ENCODE measurements around the gene PUS1.
"Not testable (repeated sequence)": the region's sequence is repeated elsewhere in the genome, so short reads cannot be mapped to it uniquely, and the experiment has no call there.

Gene PUS1

GRCh38 chr12:131983554-131983953 lies 54.5 kb downstream of the PUS1 start:
- Histone ChIP-seq H3K4me1 (no peaks in the 10 kb centered on the region), H3K4me3 (ENCODE audit: low read depth, low read length) (no peak overlapping the region), H3K4me2 (ENCODE audit: low read length) (no peak overlapping the region), H3K9ac (no peak overlapping the region), H3K27ac (no peak overlapping the region), H2AFZ (no peak overlapping the region), H3K79me2 (peaks cover 10% of the 10 kb centered on the region), H3K9me3 (ENCODE audit: control insufficient read depth, low read length) (no peaks in the 10 kb centered on the region), H3K36me3 (ENCODE audit: control insufficient read depth, insufficient read depth, low read length) (no peaks in the 10 kb centered on the region), H3K27me3 (ENCODE audit: control insufficient read depth, insufficient read depth, low read length) (no peaks in the 10 kb centered on the region)
- no peak for TF ChIP-seq CTCF (IDR thresholded peaks at IDR 0.05)

GRCh38 chr12:131984334-131984733 lies 55.3 kb downstream of the PUS1 start:
- no peaks in the 10 kb centered on the region for H3K36me3 ChIP-seq (ENCODE audit: control insufficient read depth, insufficient read depth, low read length)
- no peak overlapping the region for H3K4me3 ChIP-seq (ENCODE audit: low read depth, low read length)
- TF ChIP-seq CTCF (IDR thresholded peaks at IDR 0.05), result no peak

GRCh38 chr12:131985510-131985875 lies 56.4 kb downstream of the PUS1 start:
- H3K9ac ChIP-seq; H3K4me1 ChIP-seq; H3K36me3 ChIP-seq (ENCODE audit: control insufficient read depth, insufficient read depth, low read length); H3K4me3 ChIP-seq (ENCODE audit: low read depth, low read length); H3K27me3 ChIP-seq (ENCODE audit: control insufficient read depth, insufficient read depth, low read length); H2AFZ ChIP-seq; H3K4me2 ChIP-seq (ENCODE audit: low read length); H3K27ac ChIP-seq; H3K9me3 ChIP-seq (ENCODE audit: control insufficient read depth, low read length); H3K79me2 ChIP-seq: not testable (repeated sequence)

More at GRCh38 chr12:131984334-131984733, 55.3 kb downstream of the PUS1 start:
- Histone ChIP-seq H3K9ac (no peak overlapping the region), H3K27me3 (ENCODE audit: control insufficient read depth, insufficient read depth, low read length) (no peaks in the 10 kb centered on the region), H3K4me2 (ENCODE audit: low read length) (no peak overlapping the region), H3K79me2 (peaks cover 10% of the 10 kb centered on the region), H3K27ac (no peak overlapping the region), H3K9me3 (ENCODE audit: control insufficient read depth, low read length) (no peaks in the 10 kb centered on the region), H3K4me1 (no peaks in the 10 kb centered on the region), H2AFZ (no peak overlapping the region)

- Histone ChIP-seq H3K79me2 (peaks cover 7% of the 10 kb centered on the region), H3K27ac (no peak overlapping the region), H3K27me3 (ENCODE audit: control insufficient read depth, insufficient read depth, low read length) (no peaks in the 10 kb centered on the region), H3K36me3 (ENCODE audit: control insufficient read depth, insufficient read depth, low read length) (no peaks in the 10 kb centered on the region), H3K4me1 (no peaks in the 10 kb centered on the region), H2AFZ (no peak overlapping the region), H3K4me2 (ENCODE audit: low read length) (no peak overlapping the region), H3K9ac (no peak overlapping the region), H3K4me3 (ENCODE audit: low read depth, low read length) (no peak overlapping the region), H3K9me3 (ENCODE audit: control insufficient read depth, low read length) (no peaks in the 10 kb centered on the region)
- TF ChIP-seq CTCF (IDR thresholded peaks at IDR 0.05), result no peak
Observed at GRCh38 chr12:131986361-131986760, 57.3 kb downstream of the PUS1 start.

GRCh38 chr12:131986910-131987309 lies 57.8 kb downstream of the PUS1 start:
- H3K4me2 ChIP-seq (ENCODE audit: low read length), result no peak overlapping the region
- H3K4me3 ChIP-seq (ENCODE audit: low read depth, low read length), result no peak overlapping the region
- H3K9ac ChIP-seq, result no peak overlapping the region
- H3K4me1 ChIP-seq, result no peaks in the 10 kb centered on the region
- no peaks in the 10 kb centered on the region for H3K27me3 ChIP-seq (ENCODE audit: control insufficient read depth, insufficient read depth, low read length)
- no peak overlapping the region for H3K27ac ChIP-seq
- H3K36me3 ChIP-seq (ENCODE audit: control insufficient read depth, insufficient read depth, low read length), result no peaks in the 10 kb centered on the region
- H3K9me3 ChIP-seq (ENCODE audit: control insufficient read depth, low read length), result no peaks in the 10 kb centered on the region
- no peak overlapping the region for H2AFZ ChIP-seq
- H3K79me2 ChIP-seq, result peaks cover 7% of the 10 kb centered on the region
- TF ChIP-seq CTCF (IDR thresholded peaks at IDR 0.05), result no peak
